HEK293 (cell line): ENCODE data around the gene CNGA4.

Experiments used
- CTCF ChIA-PET: fragments of 350-600 bp; formaldehyde crosslinking; extraction: SDS; loops from one replicate; lab custom pipeline; 2021; ENCODE audit warnings: antibody characterized with exemption; lab: Yijun Ruan, JAX
- POLR2A ChIA-PET: fragments of 300-600 bp; formaldehyde crosslinking; extraction: SDS; loops from one replicate; lab custom pipeline; 2020; ENCODE audit warnings: antibody characterized with exemption, inconsistent platforms; lab: Yijun Ruan, JAX
- H3K27ac ChIP-seq: fragments of 200-500 bp; sonication (Bioruptor generic); 2 replicates; pipeline ENCODE4 v1.5.1; 2014; ENCODE audit warnings: low read depth, low read length, control low read depth, inconsistent platforms; ENCODE audit errors: extremely low read depth
- H3K36me3 ChIP-seq, 2 experiments: fragments of 200-500 bp in 1 of 2; sonication (Bioruptor generic) in 1 of 2; 1 replicate in 1 of 2; 2 replicates in 1 of 2; pipeline ENCODE4 v1.5.1; 2014 to 2017; ENCODE audit warnings: inconsistent platforms in 2 of 2, low read length in 2 of 2; ENCODE audit not compliant: control insufficient read depth in 2 of 2, insufficient read depth in 1 of 2
- H3K4me1 ChIP-seq: fragments of 200-500 bp; sonication (Bioruptor generic); 2 replicates; pipeline ENCODE4 v1.5.1; 2014; ENCODE audit warnings: mild to moderate bottlenecking, low read length, inconsistent platforms; ENCODE audit not compliant: control insufficient read depth, insufficient read depth
- H3K4me3 ChIP-seq: 2 replicates; pipeline ENCODE4 v1.5.1; 2011; ENCODE audit warnings: low read depth, mild to moderate bottlenecking, control low read depth, low read length, moderate library complexity
- H3K9me3 ChIP-seq: fragments of 200-500 bp; sonication (Bioruptor generic); 2 replicates; pipeline ENCODE4 v1.5.1; 2014; ENCODE audit warnings: low read depth, low read length, inconsistent platforms; ENCODE audit not compliant: control insufficient read depth, insufficient read depth
- GLIS1 ChIP-seq: fragments of 450-650 bp; formaldehyde crosslinking; IDR thresholded peaks from 2 replicates; pipeline ENCODE4 v1.5.1; 2016; ENCODE audit warnings: missing biosample characterization, missing genetic modification characterization
- KLF7 ChIP-seq: fragments of 450-650 bp; formaldehyde crosslinking; IDR thresholded peaks from 2 replicates; pipeline ENCODE4 v1.5.1; 2016; ENCODE audit warnings: missing biosample characterization, missing genetic modification characterization, borderline replicate concordance
- SCRT2 ChIP-seq: fragments of 450-650 bp; formaldehyde crosslinking; IDR thresholded peaks from 2 replicates; pipeline ENCODE4 v1.5.1; 2016; ENCODE audit warnings: missing biosample characterization, missing genetic modification characterization
- SP2 ChIP-seq: fragments of 450-650 bp; formaldehyde crosslinking; IDR thresholded peaks from 2 replicates; pipeline ENCODE4 v1.5.1; 2016; ENCODE audit warnings: missing biosample characterization, missing genetic modification characterization
- WT1 ChIP-seq: fragments of 450-650 bp; formaldehyde crosslinking; IDR thresholded peaks from 2 replicates; pipeline ENCODE4 v1.5.1; 2016; ENCODE audit warnings: missing biosample characterization, missing genetic modification characterization
- ZFHX2 ChIP-seq: fragments of 450-650 bp; formaldehyde crosslinking; conservative IDR thresholded peaks from 2 replicates; pipeline ENCODE4 v1.5.1; 2016; ENCODE audit warnings: missing biosample characterization, missing genetic modification characterization
- ZNF138 ChIP-seq: fragments of 450-650 bp; formaldehyde crosslinking; IDR thresholded peaks from 2 replicates; pipeline ENCODE4 v1.5.1; 2016; ENCODE audit warnings: missing biosample characterization, missing genetic modification characterization, borderline replicate concordance
- ZNF157 ChIP-seq: fragments of 450-650 bp; formaldehyde crosslinking; IDR thresholded peaks from 2 replicates; pipeline ENCODE4 v1.5.1; 2016; ENCODE audit warnings: missing biosample characterization, missing genetic modification characterization
- ZNF266 ChIP-seq: fragments of 450-650 bp; formaldehyde crosslinking; IDR thresholded peaks from 2 replicates; pipeline ENCODE4 v1.5.1; 2016; ENCODE audit warnings: missing biosample characterization, missing genetic modification characterization, low read depth
- ZNF404 ChIP-seq: fragments of 450-650 bp; formaldehyde crosslinking; IDR thresholded peaks from 2 replicates; pipeline ENCODE4 v1.5.1; 2017; ENCODE audit warnings: missing biosample characterization, missing genetic modification characterization
- ZNF426 ChIP-seq: fragments of 450-650 bp; formaldehyde crosslinking; IDR thresholded peaks from 2 replicates; pipeline ENCODE4 v1.5.1; 2017; ENCODE audit warnings: missing biosample characterization, missing genetic modification characterization, mild to moderate bottlenecking, inconsistent platforms, moderate library complexity
- ZNF473 ChIP-seq: fragments of 450-650 bp; formaldehyde crosslinking; IDR thresholded peaks from 2 replicates; pipeline ENCODE4 v1.5.1; 2017; ENCODE audit warnings: missing biosample characterization, missing genetic modification characterization
- ZNF521 ChIP-seq: fragments of 450-650 bp; formaldehyde crosslinking; IDR thresholded peaks from 2 replicates; pipeline ENCODE4 v1.5.1; 2017; ENCODE audit warnings: missing biosample characterization, mild to moderate bottlenecking, missing genetic modification characterization
- ZNF529 ChIP-seq: fragments of 450-650 bp; formaldehyde crosslinking; IDR thresholded peaks from 2 replicates; pipeline ENCODE4 v1.5.1; 2017; ENCODE audit warnings: missing genetic modification characterization, missing biosample characterization; ENCODE audit not compliant: insufficient replicate concordance
- ZNF549 ChIP-seq: fragments of 450-650 bp; IDR thresholded peaks from 2 replicates; pipeline ENCODE4 v1.5.1; 2018; ENCODE audit warnings: missing biosample characterization, missing genetic modification characterization, mild to moderate bottlenecking, inconsistent platforms, moderate library complexity
- ZNF561 ChIP-seq: fragments of 450-650 bp; IDR thresholded peaks from 2 replicates; pipeline ENCODE4 v1.5.1; 2018; ENCODE audit warnings: missing biosample characterization, missing genetic modification characterization, borderline replicate concordance
- ZNF585B ChIP-seq: fragments of 450-650 bp; formaldehyde crosslinking; IDR thresholded peaks from 2 replicates; pipeline ENCODE4 v1.5.1; 2016; ENCODE audit warnings: missing biosample characterization, missing genetic modification characterization
- ZNF626 ChIP-seq: fragments of 450-650 bp; sonication (Bioruptor Pico); formaldehyde crosslinking; IDR thresholded peaks from 2 replicates; pipeline ENCODE4 v1.5.1; 2018; ENCODE audit warnings: missing biosample characterization, missing genetic modification characterization, inconsistent platforms
- ZNF791 ChIP-seq: fragments of 450-650 bp; formaldehyde crosslinking; IDR thresholded peaks from 2 replicates; pipeline ENCODE4 v1.5.1; 2016; ENCODE audit warnings: missing biosample characterization, missing genetic modification characterization
- ZSCAN16 ChIP-seq: fragments of 450-650 bp; formaldehyde crosslinking; IDR thresholded peaks from 2 replicates; pipeline ENCODE4 v1.5.1; 2016; ENCODE audit warnings: missing biosample characterization, missing genetic modification characterization
- TF ChIP-seq, protein P1 (sequence below): fragments of 450-650 bp; formaldehyde crosslinking; IDR thresholded peaks from 2 replicates; pipeline ENCODE4 v1.5.1; 2017; ENCODE audit warnings: missing biosample characterization, missing genetic modification characterization
- TF ChIP-seq, protein P2 (sequence below): fragments of 450-650 bp; formaldehyde crosslinking; IDR thresholded peaks from 2 replicates; pipeline ENCODE4 v1.5.1; 2016; ENCODE audit warnings: missing biosample characterization, missing genetic modification characterization
- TF ChIP-seq, protein P3 (sequence below): fragments of 450-650 bp; formaldehyde crosslinking; IDR thresholded peaks from 2 replicates; pipeline ENCODE4 v1.5.1; 2016; ENCODE audit warnings: missing biosample characterization, missing genetic modification characterization
- TF ChIP-seq, protein P4 (sequence below): fragments of 450-650 bp; formaldehyde crosslinking; IDR thresholded peaks from 2 replicates; pipeline ENCODE4 v1.5.1; 2017; ENCODE audit warnings: missing biosample characterization, missing genetic modification characterization

CNGA4 gene

DNA sequence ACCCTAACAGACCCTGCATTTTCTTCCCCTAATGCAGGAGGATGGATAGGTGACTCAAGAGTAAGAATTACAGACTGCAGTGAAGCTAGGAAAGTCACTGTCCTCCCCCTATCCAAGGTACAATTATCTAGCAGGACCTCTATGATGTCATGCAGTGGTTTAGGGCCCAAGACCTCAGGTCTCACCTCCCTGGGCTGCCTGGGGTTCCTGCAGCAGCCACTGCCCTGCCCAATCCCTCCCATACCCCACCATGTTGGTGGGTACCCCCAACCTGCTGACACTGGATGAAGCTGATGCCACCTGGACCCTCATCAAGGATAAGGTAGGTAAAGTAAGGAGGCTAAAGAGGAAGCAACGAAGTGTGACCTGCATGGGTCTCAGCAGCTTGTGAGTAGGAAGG, 33.5 kb upstream of the CNGA4 start, which contains the start of gene C11orf42:
C11orf42 (plus strand) TSS at position 192 of the 400 bp plus-strand sequence; CDS start at position 251, 59 bp downstream.
- H3K4me1 ChIP-seq, result no peaks in the 10 kb centered on the region
- H3K9me3 ChIP-seq, result no peaks in the 10 kb centered on the region
- H3K4me3 ChIP-seq, result no peak within 1 kb of the TSS
- H3K36me3 ChIP-seq, result peaks cover 0 to 49% of the 10 kb centered on the region in 2 experiments; a peak in 1 of 3 replicates
- no peak within 1 kb of the TSS for H3K27ac ChIP-seq
- TF ChIP-seq, protein P1, sequence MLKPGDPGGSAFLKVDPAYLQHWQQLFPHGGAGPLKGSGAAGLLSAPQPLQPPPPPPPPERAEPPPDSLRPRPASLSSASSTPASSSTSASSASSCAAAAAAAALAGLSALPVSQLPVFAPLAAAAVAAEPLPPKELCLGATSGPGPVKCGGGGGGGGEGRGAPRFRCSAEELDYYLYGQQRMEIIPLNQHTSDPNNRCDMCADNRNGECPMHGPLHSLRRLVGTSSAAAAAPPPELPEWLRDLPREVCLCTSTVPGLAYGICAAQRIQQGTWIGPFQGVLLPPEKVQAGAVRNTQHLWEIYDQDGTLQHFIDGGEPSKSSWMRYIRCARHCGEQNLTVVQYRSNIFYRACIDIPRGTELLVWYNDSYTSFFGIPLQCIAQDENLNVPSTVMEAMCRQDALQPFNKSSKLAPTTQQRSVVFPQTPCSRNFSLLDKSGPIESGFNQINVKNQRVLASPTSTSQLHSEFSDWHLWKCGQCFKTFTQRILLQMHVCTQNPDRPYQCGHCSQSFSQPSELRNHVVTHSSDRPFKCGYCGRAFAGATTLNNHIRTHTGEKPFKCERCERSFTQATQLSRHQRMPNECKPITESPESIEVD, result no peak
- TF ChIP-seq ZNF626 (tag by site-specific recombination) (no peak), SP2 (tag by site-specific recombination) (no peak), ZNF157 (tag by site-specific recombination) (no peak), ZNF549 (no peak), ZNF138 (tag by site-specific recombination) (no peak), ZNF404 (no peak), ZNF521 (tag by site-specific recombination) (no peak), ZNF266 (tag by site-specific recombination) (no peak)
- TF ChIP-seq, protein P2, sequence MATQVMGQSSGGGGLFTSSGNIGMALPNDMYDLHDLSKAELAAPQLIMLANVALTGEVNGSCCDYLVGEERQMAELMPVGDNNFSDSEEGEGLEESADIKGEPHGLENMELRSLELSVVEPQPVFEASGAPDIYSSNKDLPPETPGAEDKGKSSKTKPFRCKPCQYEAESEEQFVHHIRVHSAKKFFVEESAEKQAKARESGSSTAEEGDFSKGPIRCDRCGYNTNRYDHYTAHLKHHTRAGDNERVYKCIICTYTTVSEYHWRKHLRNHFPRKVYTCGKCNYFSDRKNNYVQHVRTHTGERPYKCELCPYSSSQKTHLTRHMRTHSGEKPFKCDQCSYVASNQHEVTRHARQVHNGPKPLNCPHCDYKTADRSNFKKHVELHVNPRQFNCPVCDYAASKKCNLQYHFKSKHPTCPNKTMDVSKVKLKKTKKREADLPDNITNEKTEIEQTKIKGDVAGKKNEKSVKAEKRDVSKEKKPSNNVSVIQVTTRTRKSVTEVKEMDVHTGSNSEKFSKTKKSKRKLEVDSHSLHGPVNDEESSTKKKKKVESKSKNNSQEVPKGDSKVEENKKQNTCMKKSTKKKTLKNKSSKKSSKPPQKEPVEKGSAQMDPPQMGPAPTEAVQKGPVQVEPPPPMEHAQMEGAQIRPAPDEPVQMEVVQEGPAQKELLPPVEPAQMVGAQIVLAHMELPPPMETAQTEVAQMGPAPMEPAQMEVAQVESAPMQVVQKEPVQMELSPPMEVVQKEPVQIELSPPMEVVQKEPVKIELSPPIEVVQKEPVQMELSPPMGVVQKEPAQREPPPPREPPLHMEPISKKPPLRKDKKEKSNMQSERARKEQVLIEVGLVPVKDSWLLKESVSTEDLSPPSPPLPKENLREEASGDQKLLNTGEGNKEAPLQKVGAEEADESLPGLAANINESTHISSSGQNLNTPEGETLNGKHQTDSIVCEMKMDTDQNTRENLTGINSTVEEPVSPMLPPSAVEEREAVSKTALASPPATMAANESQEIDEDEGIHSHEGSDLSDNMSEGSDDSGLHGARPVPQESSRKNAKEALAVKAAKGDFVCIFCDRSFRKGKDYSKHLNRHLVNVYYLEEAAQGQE (tag by site-specific recombination), result no peak
- CTCF ChIA-PET, result no interaction called here
- POLR2A ChIA-PET, result no interaction called here

DNA sequence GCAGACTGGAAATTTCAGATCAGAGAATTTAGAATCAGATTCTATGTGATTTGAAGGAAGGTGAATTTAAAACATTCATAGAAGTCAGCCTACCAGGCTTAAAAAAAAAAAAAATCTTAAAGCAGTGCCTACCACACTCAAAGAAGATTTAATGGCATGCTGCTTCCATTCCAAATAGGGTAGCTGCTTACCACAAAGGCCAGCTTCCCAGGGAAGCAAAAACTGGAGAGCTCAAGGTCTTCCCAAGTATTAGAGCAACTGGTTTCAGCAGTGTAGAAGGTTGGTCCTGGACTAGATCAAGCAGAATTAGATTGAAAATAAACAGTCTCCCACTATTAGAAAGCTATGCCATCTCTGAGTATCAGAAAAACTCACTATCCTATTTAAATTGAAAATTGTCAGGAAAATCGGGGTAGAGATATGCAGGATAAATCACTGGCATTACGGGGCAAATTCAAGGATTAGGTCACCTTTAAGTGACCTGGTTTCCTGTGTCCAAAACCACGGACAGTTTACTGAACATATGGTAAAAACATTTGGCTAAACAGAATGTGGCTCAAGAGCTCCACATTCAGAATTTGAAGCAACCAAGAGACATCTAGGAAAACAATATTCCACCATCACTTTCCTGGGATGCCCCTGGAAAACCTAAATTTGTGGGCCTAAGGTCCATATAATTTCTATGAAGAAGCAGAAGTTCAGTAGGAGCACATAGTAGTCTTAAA, 32.3 kb upstream of the CNGA4 start:
- ChIA-PET CTCF (interaction anchor here (0.6 to 1.9 kb wide), 3 partner anchors 45 to 156 kb away, joined by 3 to 11 read pairs (median 3); no protein-coding TSS in a partner anchor), POLR2A (no interaction called here)
- peaks cover 0 to 62% of the 10 kb centered on the region in 2 experiments; a peak in 1 of 3 replicates for H3K36me3 ChIP-seq
- H3K9me3 ChIP-seq, result no peaks in the 10 kb centered on the region
- H3K4me3 ChIP-seq, result no peak overlapping the region
- no peak overlapping the region for H3K27ac ChIP-seq
- no peaks in the 10 kb centered on the region for H3K4me1 ChIP-seq
- TF ChIP-seq ZFHX2 (tag by site-specific recombination) (no peak), ZNF585B (tag by site-specific recombination) (no peak), KLF7 (tag by site-specific recombination) (no peak), ZSCAN16 (tag by site-specific recombination) (no peak), ZNF529 (tag by site-specific recombination) (no peak), ZNF473 (no peak), ZNF791 (tag by site-specific recombination) (no peak), WT1 (tag by site-specific recombination) (no peak), SCRT2 (tag by site-specific recombination) (no peak), ZNF426 (no peak), ZNF561 (no peak), GLIS1 (tag by site-specific recombination) (no peak)
- TF ChIP-seq, protein P3, sequence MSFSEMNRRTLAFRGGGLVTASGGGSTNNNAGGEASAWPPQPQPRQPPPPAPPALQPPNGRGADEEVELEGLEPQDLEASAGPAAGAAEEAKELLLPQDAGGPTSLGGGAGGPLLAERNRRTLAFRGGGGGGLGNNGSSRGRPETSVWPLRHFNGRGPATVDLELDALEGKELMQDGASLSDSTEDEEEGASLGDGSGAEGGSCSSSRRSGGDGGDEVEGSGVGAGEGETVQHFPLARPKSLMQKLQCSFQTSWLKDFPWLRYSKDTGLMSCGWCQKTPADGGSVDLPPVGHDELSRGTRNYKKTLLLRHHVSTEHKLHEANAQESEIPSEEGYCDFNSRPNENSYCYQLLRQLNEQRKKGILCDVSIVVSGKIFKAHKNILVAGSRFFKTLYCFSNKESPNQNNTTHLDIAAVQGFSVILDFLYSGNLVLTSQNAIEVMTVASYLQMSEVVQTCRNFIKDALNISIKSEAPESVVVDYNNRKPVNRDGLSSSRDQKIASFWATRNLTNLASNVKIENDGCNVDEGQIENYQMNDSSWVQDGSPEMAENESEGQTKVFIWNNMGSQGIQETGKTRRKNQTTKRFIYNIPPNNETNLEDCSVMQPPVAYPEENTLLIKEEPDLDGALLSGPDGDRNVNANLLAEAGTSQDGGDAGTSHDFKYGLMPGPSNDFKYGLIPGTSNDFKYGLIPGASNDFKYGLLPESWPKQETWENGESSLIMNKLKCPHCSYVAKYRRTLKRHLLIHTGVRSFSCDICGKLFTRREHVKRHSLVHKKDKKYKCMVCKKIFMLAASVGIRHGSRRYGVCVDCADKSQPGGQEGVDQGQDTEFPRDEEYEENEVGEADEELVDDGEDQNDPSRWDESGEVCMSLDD (tag by site-specific recombination), result no peak
- TF ChIP-seq, protein P4, sequence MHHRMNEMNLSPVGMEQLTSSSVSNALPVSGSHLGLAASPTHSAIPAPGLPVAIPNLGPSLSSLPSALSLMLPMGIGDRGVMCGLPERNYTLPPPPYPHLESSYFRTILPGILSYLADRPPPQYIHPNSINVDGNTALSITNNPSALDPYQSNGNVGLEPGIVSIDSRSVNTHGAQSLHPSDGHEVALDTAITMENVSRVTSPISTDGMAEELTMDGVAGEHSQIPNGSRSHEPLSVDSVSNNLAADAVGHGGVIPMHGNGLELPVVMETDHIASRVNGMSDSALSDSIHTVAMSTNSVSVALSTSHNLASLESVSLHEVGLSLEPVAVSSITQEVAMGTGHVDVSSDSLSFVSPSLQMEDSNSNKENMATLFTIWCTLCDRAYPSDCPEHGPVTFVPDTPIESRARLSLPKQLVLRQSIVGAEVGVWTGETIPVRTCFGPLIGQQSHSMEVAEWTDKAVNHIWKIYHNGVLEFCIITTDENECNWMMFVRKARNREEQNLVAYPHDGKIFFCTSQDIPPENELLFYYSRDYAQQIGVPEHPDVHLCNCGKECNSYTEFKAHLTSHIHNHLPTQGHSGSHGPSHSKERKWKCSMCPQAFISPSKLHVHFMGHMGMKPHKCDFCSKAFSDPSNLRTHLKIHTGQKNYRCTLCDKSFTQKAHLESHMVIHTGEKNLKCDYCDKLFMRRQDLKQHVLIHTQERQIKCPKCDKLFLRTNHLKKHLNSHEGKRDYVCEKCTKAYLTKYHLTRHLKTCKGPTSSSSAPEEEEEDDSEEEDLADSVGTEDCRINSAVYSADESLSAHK (tag by site-specific recombination), result no peak
